HUES64 (cell line): Measurements from ENCODE around the gene AAR2. TPM values are rescaled to one million over a fixed set of nuclear protein-coding genes. Genes with fewer than 3 reads are reported as not detected.

Source experiments
- H3K27ac ChIP-seq: 2 replicates; pipeline ENCODE4 v1.7.0; 2013; ENCODE audit warnings: low read depth, low read length, inconsistent platforms
- H3K27me3 ChIP-seq: 2 replicates; pipeline ENCODE4 v1.6.1; 2013; ENCODE audit warnings: mild to moderate bottlenecking, low read length; ENCODE audit not compliant: insufficient read depth
- H3K36me3 ChIP-seq: 2 replicates; pipeline ENCODE4 v1.6.1; 2013; ENCODE audit warnings: mild to moderate bottlenecking, low read length; ENCODE audit not compliant: insufficient read depth
- H3K4me1 ChIP-seq: 2 replicates; pipeline ENCODE4 v1.6.1; 2013; ENCODE audit warnings: mild to moderate bottlenecking, low read length, moderate library complexity; ENCODE audit not compliant: insufficient read depth
- H3K4me3 ChIP-seq: 2 replicates; pipeline ENCODE4 v1.5.1; 2013; ENCODE audit warnings: mild to moderate bottlenecking, low read length, moderate library complexity
- H3K9ac ChIP-seq: 2 replicates; pipeline ENCODE4 v1.6.1; 2013; ENCODE audit warnings: mild to moderate bottlenecking, low read depth, low read length
- H3K9me3 ChIP-seq: 2 replicates; pipeline ENCODE4 v1.6.1; 2013; ENCODE audit warnings: low read depth, low read length; ENCODE audit not compliant: insufficient read depth
- WGBS: fragments of 150-250, 120-280 bp; methylation state at CpG from one replicate; pipeline ENCODE4 v1.1.7; 2013; ENCODE audit warnings: missing lambda C conversion rate; 5-methylcytosine and 5-hydroxymethylcytosine counted together
- polyA plus RNA-seq, 2 experiments: library from polyadenylated mRNA; stranded (reverse); fragments of 50-300 nt; gene quantifications; one replicate each; pipeline ENCODE4 v1.2.3, GENCODE V29; 2013

The AAR2 gene, protein sequence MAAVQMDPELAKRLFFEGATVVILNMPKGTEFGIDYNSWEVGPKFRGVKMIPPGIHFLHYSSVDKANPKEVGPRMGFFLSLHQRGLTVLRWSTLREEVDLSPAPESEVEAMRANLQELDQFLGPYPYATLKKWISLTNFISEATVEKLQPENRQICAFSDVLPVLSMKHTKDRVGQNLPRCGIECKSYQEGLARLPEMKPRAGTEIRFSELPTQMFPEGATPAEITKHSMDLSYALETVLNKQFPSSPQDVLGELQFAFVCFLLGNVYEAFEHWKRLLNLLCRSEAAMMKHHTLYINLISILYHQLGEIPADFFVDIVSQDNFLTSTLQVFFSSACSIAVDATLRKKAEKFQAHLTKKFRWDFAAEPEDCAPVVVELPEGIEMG
- polyA plus RNA-seq (2013, experiment 1 of 2) = 31.7 TPM
- 29.5 TPM for polyA plus RNA-seq (2013, experiment 2 of 2)

DNA sequence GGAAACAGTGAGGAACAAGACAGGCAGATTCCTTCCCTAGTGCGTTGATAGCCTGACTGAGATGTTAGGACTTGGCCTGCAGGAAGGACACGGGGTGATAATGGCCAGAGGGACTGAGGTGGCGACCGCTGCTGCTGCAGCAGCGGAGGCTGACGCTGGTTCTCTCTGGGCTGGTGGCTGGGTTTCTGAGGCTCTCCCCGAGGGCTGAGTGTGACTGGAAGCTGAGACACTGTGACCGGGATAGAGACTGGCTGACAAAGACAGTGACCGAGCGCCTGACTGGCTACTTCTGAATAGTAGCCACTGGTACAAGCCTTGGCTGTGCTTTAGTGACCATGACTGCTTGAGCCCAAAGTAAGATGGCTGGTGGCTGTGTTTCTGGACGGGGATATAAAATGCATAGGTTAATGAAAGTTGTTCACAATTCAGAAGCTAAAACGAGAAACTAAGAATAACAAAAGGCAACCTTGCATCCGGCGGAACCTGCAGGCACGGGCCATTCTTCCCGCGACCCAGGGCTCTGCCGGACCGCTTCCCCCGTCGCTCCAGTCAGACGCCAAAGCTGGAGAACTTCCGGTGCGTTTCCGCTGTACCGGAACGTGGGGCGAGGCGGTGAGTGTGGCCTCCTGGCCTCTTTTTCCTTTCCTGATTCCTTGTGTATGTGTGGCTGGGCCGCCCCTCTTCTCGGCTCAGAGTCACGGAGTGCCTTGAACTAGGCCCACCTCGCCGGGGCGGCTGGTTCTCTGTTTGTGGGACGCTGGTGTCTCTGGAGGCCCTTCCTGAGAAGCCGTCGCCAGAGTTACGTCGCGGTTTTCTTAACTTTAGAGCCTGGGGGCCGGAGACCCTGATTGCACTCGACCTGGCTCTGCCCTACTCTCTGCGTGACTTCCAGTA lies at the start of gene AAR2:
TSS of gene AAR2 (plus strand) at position 587 of the 894 bp plus-strand sequence. CDS start 3,391 bp downstream, outside the sequence.
- Histone ChIP-seq H3K4me1 (peaks cover 6% of the 10 kb centered on the region; the same call in 1 of the 2 replicates), H3K4me3 (peak within 1 kb of the TSS; percentile 97), H3K9ac (peak within 1 kb of the TSS; percentile 89), H3K9me3 (no peaks in the 10 kb centered on the region), H3K27ac (peak within 1 kb of the TSS; percentile 67), H3K36me3 (peaks cover 21% of the 10 kb centered on the region), H3K27me3 (no peaks in the 10 kb centered on the region; the same call in 1 of the 2 replicates)
- 18% methylated on average over 44 of the region's 44 CpGs for WGBS

DNA sequence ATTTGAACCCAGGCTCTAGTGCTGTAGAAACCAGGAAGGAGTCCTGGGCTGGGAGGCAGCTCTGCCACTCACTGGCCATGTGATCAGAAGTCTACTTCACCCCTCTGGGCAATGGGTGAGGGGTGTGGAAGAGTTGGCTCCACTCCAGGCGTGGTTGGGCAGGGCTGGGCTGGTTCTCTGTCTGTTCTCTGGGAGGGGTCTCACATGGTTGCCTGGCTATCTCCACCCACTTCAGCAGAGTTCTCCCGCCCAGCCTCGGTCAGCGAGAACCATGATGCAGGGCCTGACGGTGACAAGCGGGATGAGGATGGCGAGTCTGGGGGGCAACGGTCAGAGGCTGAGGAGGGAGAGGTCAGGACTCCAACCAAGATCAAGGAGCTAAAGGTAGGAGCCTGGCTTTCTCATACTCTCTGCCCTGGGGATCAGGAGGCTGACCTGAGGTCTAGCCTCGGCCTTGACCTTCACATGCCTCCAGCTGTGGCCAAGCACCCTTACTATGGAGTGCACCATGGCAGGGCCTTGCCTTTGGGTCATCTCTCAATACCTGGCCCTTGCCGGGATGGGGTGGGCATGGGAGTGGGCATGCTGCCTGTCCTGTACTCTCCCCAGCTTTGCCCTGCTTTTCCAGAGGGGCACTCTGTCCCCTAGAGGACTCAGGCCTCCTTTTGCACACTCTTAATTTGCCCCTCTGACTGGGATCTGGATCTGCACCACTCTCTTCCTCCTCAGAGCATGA lies 42.1 kb upstream of the AAR2 start:
- 94% methylated on average over 10 of the region's 10 CpGs for WGBS
- H3K4me3 ChIP-seq = no peak overlapping the region
- H3K9ac ChIP-seq = no peak overlapping the region
- H3K36me3 ChIP-seq = peaks cover 19% of the 10 kb centered on the region
- H3K27ac ChIP-seq = no peak overlapping the region
- H3K27me3 ChIP-seq = no peaks in the 10 kb centered on the region
- H3K9me3 ChIP-seq = no peaks in the 10 kb centered on the region
- no peaks in the 10 kb centered on the region for H3K4me1 ChIP-seq

DNA sequence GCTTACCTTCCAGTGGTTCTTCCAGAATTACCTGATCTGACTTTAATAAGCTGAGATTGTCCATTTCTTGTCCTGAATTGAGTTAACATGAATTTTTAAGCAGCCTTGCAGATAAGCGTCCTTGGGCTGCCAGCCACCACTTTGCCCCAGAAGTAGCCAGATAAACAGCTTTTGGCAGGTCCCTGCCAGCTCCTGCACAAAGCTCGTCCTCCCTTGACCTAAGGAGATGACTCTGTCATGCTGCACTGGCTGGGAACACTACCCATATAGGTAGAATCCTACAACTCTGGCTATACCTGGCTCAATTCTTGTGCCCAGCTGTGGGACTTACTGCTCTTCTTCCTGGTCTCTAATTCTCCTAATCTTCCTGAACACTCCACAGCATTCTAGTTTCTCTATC lies 39.6 kb upstream of the AAR2 start:
- Histone ChIP-seq H3K36me3 (peaks cover 3% of the 10 kb centered on the region; the same call in 1 of the 2 replicates), H3K4me1 (no peaks in the 10 kb centered on the region), H3K27ac (no peak overlapping the region), H3K9me3 (no peaks in the 10 kb centered on the region), H3K27me3 (no peaks in the 10 kb centered on the region), H3K4me3 (no peak overlapping the region), H3K9ac (no peak overlapping the region)
- 84% methylated on average over 2 of the region's 2 CpGs for WGBS

DNA sequence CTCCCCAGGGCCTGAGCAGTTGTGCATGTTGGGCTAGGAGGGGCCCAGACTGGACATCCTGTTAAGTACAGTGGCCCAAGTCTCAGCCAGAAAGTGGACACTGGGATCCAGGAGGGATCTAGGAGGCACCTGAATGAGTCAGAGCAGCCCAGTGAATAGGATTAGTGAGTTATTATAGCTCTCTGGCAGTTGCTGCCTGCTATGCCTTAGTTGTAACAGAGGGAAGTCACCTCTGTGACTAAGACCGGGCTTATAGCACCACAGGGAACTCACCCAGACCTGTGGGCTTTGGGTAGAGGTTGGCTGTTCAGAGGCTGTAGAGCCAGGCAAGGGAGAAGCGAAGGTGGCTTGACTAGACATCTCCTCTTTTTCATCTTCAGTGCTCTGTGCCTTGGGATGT lies 39.0 kb upstream of the AAR2 start:
- Histone ChIP-seq H3K27ac (no peak overlapping the region), H3K9me3 (no peaks in the 10 kb centered on the region), H3K9ac (no peak overlapping the region), H3K4me3 (no peak overlapping the region), H3K27me3 (no peaks in the 10 kb centered on the region), H3K4me1 (no peaks in the 10 kb centered on the region), H3K36me3 (peaks cover 3% of the 10 kb centered on the region; the same call in 1 of the 2 replicates)
- 98% methylated on average over 2 of the region's 2 CpGs for WGBS

DNA sequence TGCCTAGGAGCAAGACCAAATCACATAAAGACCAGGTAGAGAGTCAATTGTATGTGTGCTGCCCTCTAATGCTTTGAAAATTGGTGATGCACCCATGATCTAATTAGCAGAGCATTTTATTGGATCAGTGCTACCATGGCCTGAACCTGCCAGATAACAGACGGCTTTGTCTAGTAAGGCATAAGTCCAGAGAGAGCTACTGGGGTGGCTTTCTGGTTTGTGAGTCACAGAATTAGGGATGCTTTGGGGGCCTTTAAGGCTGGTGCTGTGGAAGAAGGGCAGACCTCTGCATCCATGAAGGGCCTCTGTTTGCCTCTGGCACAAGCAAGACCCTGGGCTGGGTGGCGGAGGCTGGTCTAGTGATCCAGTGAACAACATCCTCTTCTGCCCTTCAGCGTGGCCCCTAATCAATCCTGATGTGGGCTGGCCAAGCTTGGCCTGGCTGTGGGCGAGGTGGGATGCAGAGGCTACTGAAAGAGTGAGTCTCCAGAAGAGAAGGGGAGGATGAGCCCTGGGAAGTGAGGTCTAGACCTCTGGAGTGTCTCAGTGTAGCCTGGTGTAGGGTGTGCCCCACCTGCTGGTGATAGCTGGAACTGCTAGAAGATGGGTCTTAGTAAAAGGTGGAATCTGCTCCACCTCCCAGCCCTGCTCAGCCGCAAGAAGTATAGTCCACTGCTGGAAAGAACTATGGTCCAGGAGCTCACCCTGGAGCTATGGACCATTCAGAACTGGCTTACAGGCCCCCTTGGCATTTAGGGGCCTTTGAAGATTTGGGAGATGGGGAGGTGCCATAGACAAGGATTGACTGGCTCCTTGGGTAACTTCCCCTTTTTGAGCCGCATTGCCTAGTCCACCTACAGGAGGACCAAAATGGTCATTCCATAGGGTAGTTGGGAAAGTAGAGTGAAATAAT lies 36.7 kb upstream of the AAR2 start:
- Histone ChIP-seq H3K36me3 (peaks cover 3% of the 10 kb centered on the region; the same call in 1 of the 2 replicates), H3K27me3 (no peaks in the 10 kb centered on the region), H3K4me1 (no peaks in the 10 kb centered on the region), H3K27ac (no peak overlapping the region), H3K9me3 (no peaks in the 10 kb centered on the region), H3K4me3 (no peak overlapping the region), H3K9ac (no peak overlapping the region)
- WGBS = 69% methylated on average over 6 of the region's 6 CpGs

DNA sequence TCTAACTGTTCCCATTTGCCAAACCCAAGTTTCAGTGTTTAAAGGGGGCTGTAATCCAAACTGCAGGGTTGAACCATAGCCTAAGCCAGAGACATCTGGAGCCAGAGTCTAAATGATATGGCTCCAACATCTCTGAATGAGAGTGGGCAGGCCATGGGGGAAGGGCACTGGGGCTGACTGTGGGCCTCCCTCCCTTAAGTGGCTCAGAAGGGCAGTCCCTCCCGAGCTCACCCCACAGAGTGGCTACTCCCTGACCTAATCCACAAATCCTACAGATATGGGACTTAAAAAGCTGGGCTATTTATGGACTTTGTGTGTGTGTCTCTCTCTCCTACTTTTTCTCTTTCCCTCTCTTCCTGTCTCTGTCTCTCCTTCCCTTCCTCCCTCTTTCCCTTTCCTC lies 35.8 kb upstream of the AAR2 start:
- Histone ChIP-seq H3K27ac (no peak overlapping the region), H3K27me3 (no peaks in the 10 kb centered on the region), H3K9ac (no peak overlapping the region), H3K4me1 (no peaks in the 10 kb centered on the region), H3K4me3 (no peak overlapping the region), H3K9me3 (no peaks in the 10 kb centered on the region), H3K36me3 (no peaks in the 10 kb centered on the region)
- 89% methylated on average over 1 of the region's 1 CpG for WGBS

DNA sequence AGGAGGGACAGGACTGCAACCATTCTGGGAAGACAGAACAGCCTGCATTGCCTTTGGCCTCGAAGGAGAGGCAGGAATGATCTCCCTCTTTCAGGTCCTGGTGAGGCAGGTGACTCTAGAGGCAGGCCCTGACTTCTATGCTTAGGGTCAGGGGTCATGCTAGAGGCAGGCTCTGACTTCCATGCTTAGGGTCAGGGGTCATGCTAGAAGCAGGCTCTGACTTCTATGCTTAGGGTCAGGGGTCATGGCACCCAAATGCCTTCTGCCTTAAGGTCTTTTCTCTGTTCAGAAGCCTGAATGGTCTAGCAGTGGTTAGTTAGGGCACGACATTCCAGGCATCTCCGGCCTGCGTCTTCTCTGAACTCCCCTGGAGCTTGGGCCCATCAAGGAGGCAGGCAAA lies 35.1 kb upstream of the AAR2 start:
- Histone ChIP-seq H3K27ac (no peak overlapping the region), H3K4me1 (no peaks in the 10 kb centered on the region), H3K9me3 (no peaks in the 10 kb centered on the region), H3K4me3 (no peak overlapping the region), H3K27me3 (no peaks in the 10 kb centered on the region), H3K9ac (no peak overlapping the region), H3K36me3 (no peaks in the 10 kb centered on the region)
- WGBS = 88% methylated on average over 4 of the region's 4 CpGs

DNA sequence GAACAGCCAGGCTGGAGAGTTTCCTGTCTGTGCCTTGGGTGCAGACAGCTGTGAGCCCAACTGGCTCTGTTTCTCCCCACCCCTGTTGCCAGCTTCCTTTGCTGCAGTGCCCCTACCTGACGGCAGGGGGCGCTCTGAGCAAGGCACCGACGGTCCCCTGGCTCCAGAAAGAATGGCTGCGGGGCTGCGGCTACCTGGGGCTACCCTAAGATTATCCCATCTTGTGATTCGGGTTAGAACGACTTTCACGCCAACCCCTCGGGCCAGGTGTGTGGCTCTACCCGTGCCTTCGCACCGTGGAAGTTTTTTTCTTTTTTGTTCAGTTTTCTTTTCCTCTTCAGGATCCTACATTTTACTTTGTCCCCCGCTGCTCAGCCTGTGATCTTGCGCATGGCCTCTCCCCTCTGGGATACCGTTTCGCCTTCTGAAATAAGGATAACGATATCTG lies 33.4 kb upstream of the AAR2 start:
- Histone ChIP-seq H3K4me3 (no peak overlapping the region), H3K27ac (no peak overlapping the region), H3K4me1 (no peaks in the 10 kb centered on the region), H3K36me3 (peaks cover 2% of the 10 kb centered on the region; the same call in 1 of the 2 replicates), H3K9me3 (no peaks in the 10 kb centered on the region), H3K9ac (no peak overlapping the region), H3K27me3 (no peaks in the 10 kb centered on the region)
- 38% methylated on average over 18 of the region's 18 CpGs for WGBS

DNA sequence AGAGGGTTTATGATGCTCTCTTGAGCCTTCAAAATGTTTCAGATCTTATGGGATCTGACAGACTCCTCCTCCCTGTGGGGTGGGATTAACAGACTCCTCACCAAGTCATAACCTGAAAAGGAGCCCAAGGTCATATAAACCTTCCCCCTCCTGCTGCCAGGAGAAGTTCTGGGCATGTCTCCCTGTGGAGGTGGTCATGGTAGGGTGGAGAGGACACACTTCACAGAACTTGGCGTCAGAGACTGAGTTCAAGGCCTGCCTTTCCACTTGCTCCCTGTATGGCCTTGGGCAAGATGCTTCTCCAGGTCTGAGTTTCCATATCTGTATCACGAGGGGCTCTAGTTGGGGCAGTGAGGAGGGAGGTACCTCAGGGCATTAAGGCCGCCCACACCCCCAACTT lies 32.4 kb upstream of the AAR2 start:
- peaks cover 3% of the 10 kb centered on the region; the same call in 1 of the 2 replicates for H3K36me3 ChIP-seq
- WGBS = 97% methylated on average over 3 of the region's 3 CpGs
- no peak overlapping the region for H3K27ac ChIP-seq
- H3K4me3 ChIP-seq = no peak overlapping the region
- no peaks in the 10 kb centered on the region for H3K9me3 ChIP-seq
- no peaks in the 10 kb centered on the region for H3K27me3 ChIP-seq
- no peaks in the 10 kb centered on the region for H3K4me1 ChIP-seq
- H3K9ac ChIP-seq = no peak overlapping the region

DNA sequence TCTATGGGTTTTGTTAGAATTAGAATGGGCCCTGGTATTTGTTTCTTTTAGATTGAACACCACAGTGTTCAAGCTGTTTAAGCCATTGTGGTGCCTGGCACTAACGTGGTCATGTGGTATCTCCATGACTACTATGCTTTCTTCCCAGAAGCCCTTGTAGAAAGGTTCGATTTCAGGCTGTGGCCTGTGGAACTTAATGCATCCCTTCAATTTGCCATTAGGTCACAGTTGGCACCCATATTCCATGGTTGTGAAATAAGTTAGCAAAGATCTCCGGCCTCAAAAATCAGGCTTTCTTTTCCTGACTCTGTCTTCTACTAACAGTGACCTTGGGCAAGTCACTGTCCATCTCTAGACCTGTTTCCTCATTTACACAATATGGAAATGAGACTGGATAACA lies 31.3 kb upstream of the AAR2 start:
- Histone ChIP-seq H3K9me3 (no peaks in the 10 kb centered on the region), H3K4me1 (no peaks in the 10 kb centered on the region), H3K9ac (no peak overlapping the region), H3K27me3 (no peaks in the 10 kb centered on the region), H3K4me3 (no peak overlapping the region), H3K27ac (no peak overlapping the region), H3K36me3 (peaks cover 3% of the 10 kb centered on the region; the same call in 1 of the 2 replicates)
- 95% methylated on average over 3 of the region's 3 CpGs for WGBS
